IMR-90 (cell line): ENCODE results near the gene PLA2G4A. TPM values are rescaled to one million over a fixed set of nuclear protein-coding genes. Genes with fewer than 3 reads are reported as not detected.

ENCODE experiments used
- ATAC-seq: fragments of 200-7000 bp; cut with Tn5 transposase; 2 replicates; pipeline ENCODE4 v1.9.1; 2020; ENCODE audit warnings: low read depth, mild to moderate bottlenecking, moderate library complexity
- BruUV-seq: library from RNA; stranded (reverse); fragments of 400-500 nt; replicated peaks from 2 replicates; lab custom pipeline; 2021; lab: Mats Ljungman, UMichigan
- CTCF ChIA-PET: fragments of 300-600 bp; formaldehyde crosslinking; extraction: SDS; loops from one replicate; lab custom pipeline; 2021; ENCODE audit warnings: antibody characterized with exemption; lab: Yijun Ruan, JAX
- POLR2A ChIA-PET: fragments of 300-600 bp; sonication (Branson Sonifier 250); formaldehyde crosslinking; loops from one replicate; lab custom pipeline; 2022; ENCODE audit warnings: antibody characterized with exemption; ENCODE audit not compliant: unreplicated experiment; lab: Charles Lee
- DNase-seq: peaks from one replicate; pipeline ENCODE4 v3.0.0; 2013
- H2AFZ ChIP-seq: replicated peaks from 2 replicates; pipeline ENCODE3; 2013; ENCODE audit warnings: low read length, mild to moderate bottlenecking; ENCODE audit not compliant: poor library complexity
- H2AK5ac ChIP-seq: 2 replicates; pipeline ENCODE4 v1.6.1; 2013; ENCODE audit warnings: low read depth, low read length, inconsistent platforms
- H2AK9ac ChIP-seq: replicated peaks from 2 replicates; pipeline ENCODE3; 2013; ENCODE audit warnings: mild to moderate bottlenecking, low read depth, low read length, moderate library complexity; ENCODE audit not compliant: poor library complexity
- H2BK120ac ChIP-seq: 2 replicates; pipeline ENCODE4 v1.6.1; 2013; ENCODE audit warnings: low read depth, low read length, inconsistent platforms
- H2BK15ac ChIP-seq: 3 replicates; pipeline ENCODE4 v1.6.1; 2013; ENCODE audit warnings: low read depth, low read length, inconsistent platforms
- H2BK20ac ChIP-seq: 2 replicates; pipeline ENCODE4 v1.6.1; 2013; ENCODE audit warnings: low read depth, mild to moderate bottlenecking, inconsistent platforms, low read length, moderate library complexity
- H2BK5ac ChIP-seq: 2 replicates; pipeline ENCODE4 v1.6.1; 2013; ENCODE audit warnings: mild to moderate bottlenecking, low read depth, low read length, inconsistent platforms; ENCODE audit not compliant: poor library complexity, severe bottlenecking
- H3K14ac ChIP-seq: replicated peaks from 2 replicates; pipeline ENCODE4 v1.6.1; 2013; ENCODE audit warnings: low read depth, low read length, inconsistent platforms
- H3K18ac ChIP-seq: 2 replicates; pipeline ENCODE4 v1.6.1; 2013; ENCODE audit warnings: low read depth, low read length, control low read depth
- H3K23ac ChIP-seq: 2 replicates; pipeline ENCODE4 v1.6.1; 2013; ENCODE audit warnings: low read depth, low read length, inconsistent platforms
- H3K27ac ChIP-seq: 2 replicates; pipeline ENCODE4 v1.5.1; 2013; ENCODE audit warnings: mild to moderate bottlenecking, control low read depth, low read length; ENCODE audit not compliant: insufficient read depth
- H3K27me3 ChIP-seq: 2 replicates; pipeline ENCODE4 v1.6.1; 2013; ENCODE audit warnings: low read length; ENCODE audit not compliant: control insufficient read depth, insufficient read depth
- H3K36me3 ChIP-seq: 2 replicates; pipeline ENCODE4 v1.6.1; 2013; ENCODE audit warnings: low read length, mixed read lengths; ENCODE audit not compliant: control insufficient read depth, insufficient read depth
- H3K4ac ChIP-seq: 2 replicates; pipeline ENCODE4 v1.6.1; 2013; ENCODE audit warnings: low read depth, low read length, inconsistent platforms
- H3K4me1 ChIP-seq: 2 replicates; pipeline ENCODE4 v1.6.1; 2013; ENCODE audit warnings: low read length, mixed read lengths; ENCODE audit not compliant: control insufficient read depth, insufficient read depth
- H3K4me2 ChIP-seq: 2 replicates; pipeline ENCODE4 v1.6.1; 2013; ENCODE audit warnings: low read depth, mild to moderate bottlenecking, control low read depth, low read length, moderate library complexity
- H3K4me3 ChIP-seq: 2 replicates; pipeline ENCODE4 v1.5.1; 2013; ENCODE audit warnings: low read depth, mild to moderate bottlenecking, control low read depth, low read length, moderate library complexity; ENCODE audit not compliant: insufficient read depth
- H3K56ac ChIP-seq: 2 replicates; pipeline ENCODE4 v1.6.1; 2013; ENCODE audit warnings: low read length, inconsistent platforms; ENCODE audit not compliant: insufficient read depth; ENCODE audit errors: extremely low read depth
- H3K79me1 ChIP-seq, 2 experiments: 2 replicates each; pipeline ENCODE4 v1.6.1; 2013; ENCODE audit warnings: low read length in 2 of 2, inconsistent platforms in 1 of 2, low read depth in 1 of 2
- H3K9ac ChIP-seq: 2 replicates; pipeline ENCODE4 v1.6.1; 2013; ENCODE audit warnings: low read depth, low read length, control low read depth
- H3K9me1 ChIP-seq: 2 replicates; pipeline ENCODE4 v1.6.1; 2013; ENCODE audit warnings: low read length, inconsistent platforms; ENCODE audit not compliant: insufficient read depth
- H3K9me3 ChIP-seq: 2 replicates; pipeline ENCODE4 v1.6.1; 2013; ENCODE audit warnings: low read length; ENCODE audit not compliant: control insufficient read depth, insufficient read depth
- H4K20me1 ChIP-seq: 2 replicates; pipeline ENCODE4 v1.6.1; 2013; ENCODE audit warnings: low read length, inconsistent platforms; ENCODE audit not compliant: insufficient read depth
- H4K5ac ChIP-seq: 2 replicates; pipeline ENCODE4 v1.6.1; 2013; ENCODE audit warnings: mild to moderate bottlenecking, low read depth, low read length, control low read depth
- H4K8ac ChIP-seq, 2 experiments: 2 replicates each; pipeline ENCODE4 v1.6.1; 2013; ENCODE audit warnings: low read depth in 2 of 2, low read length in 2 of 2, control low read depth in 1 of 2, inconsistent platforms in 1 of 2
- H4K91ac ChIP-seq: 2 replicates; pipeline ENCODE4 v1.6.1; 2013; ENCODE audit warnings: low read depth, low read length, inconsistent platforms; ENCODE audit not compliant: insufficient read depth
- MXI1 ChIP-seq: IDR thresholded peaks from 2 replicates; pipeline ENCODE4 v1.6.1; 2012; ENCODE audit warnings: low read depth, mild to moderate bottlenecking, low read length, moderate library complexity, borderline replicate concordance
- WGBS, 2 experiments: methylation state at CpG; one replicate each; pipeline versions ENCODE4 v1.1.5 to v1.1.7; 2013; ENCODE audit warnings: missing lambda C conversion rate in 2 of 2; ENCODE audit not compliant: insufficient read length in 1 of 2; ENCODE audit errors: extremely low coverage in 2 of 2; 5-methylcytosine and 5-hydroxymethylcytosine counted together
- dilution Hi-C: fragments of 300-500 bp; cut with HindIII; formaldehyde crosslinking; loops from one replicate; pipeline ENCODE4 v1.14.3; 2018; ENCODE audit warnings: low sequenced_read_pairs; ENCODE audit not compliant: unreplicated experiment
- in situ Hi-C: fragments of 300-500 bp; cut with MboI; formaldehyde crosslinking; loops from 3 replicates; pipeline ENCODE4 v1.14.3; 2019; ENCODE audit warnings: low sequenced_read_pairs, inconsistent platforms, mixed read lengths
- intact Hi-C: fragments of 100-400 bp; cut with micrococcal nuclease; formaldehyde crosslinking; loops from 2 replicates; pipeline ENCODE4 v1.10.0; 2022
- polyA plus RNA-seq, 3 experiments: library from polyadenylated mRNA; depleted of rRNA; stranded (reverse); fragments of >200 nt; gene quantifications; 2 replicates each; pipeline ENCODE4 v1.2.3, GENCODE V29; 2012; ENCODE audit warnings: low replicate concordance in 1 of 3
- total RNA-seq: library from RNA; depleted of rRNA; stranded (reverse); fragments of >200 nt; gene quantifications from 2 replicates; pipeline ENCODE4 v1.2.3, GENCODE V29; 2012

PLA2G4A gene
- total and polyA plus RNA-seq, 2 of the 4 experiments (the other 2 are of a cell fraction) = 1.6 to 3.8 TPM

- in situ Hi-C loops = no loop called here
- Histone ChIP-seq H3K27me3 (no peaks in the 10 kb centered on the region; the same call in 1 of the 2 replicates), H3K9me3 (no peaks in the 10 kb centered on the region), H3K4ac (no peak overlapping the region), H3K18ac (no peak overlapping the region), H4K5ac (no peak overlapping the region), H2AK9ac (no peak overlapping the region), H2BK15ac (no peak overlapping the region), H3K27ac (no peak overlapping the region), H4K20me1 (no peaks in the 10 kb centered on the region), H3K9ac (no peak overlapping the region), H3K56ac (no peak overlapping the region), H4K8ac (no peak overlapping the region), H3K36me3 (no peaks in the 10 kb centered on the region), H3K9me1 (no peaks in the 10 kb centered on the region), H2AK5ac (no peak overlapping the region), H3K14ac (no peak overlapping the region), H3K4me2 (no peak overlapping the region), H2BK5ac (no peak overlapping the region), H4K91ac (no peak overlapping the region), H3K4me1 (no peaks in the 10 kb centered on the region), H2BK20ac (no peak overlapping the region), H3K79me1 (no peaks in the 10 kb centered on the region), H3K4me3 (no peak overlapping the region), H2AFZ (no peak overlapping the region), H2BK120ac (no peak overlapping the region), H3K23ac (no peak overlapping the region)
- BruUV-seq = no TSS peak
- WGBS, 2 experiments = no CpG with 5 or more reads among the region's 1 CpG
- ChIA-PET POLR2A (no interaction called here), CTCF (interaction anchor here (0.6 kb wide), 1 partner anchor 1714 kb away, joined by 10 read pairs; no protein-coding TSS in a partner anchor)
- intact Hi-C loops = loop anchor here (5.0 kb wide), 1 partner anchor 170 kb away; no protein-coding TSS in a partner anchor
- DNase-seq (no peak), ATAC-seq (no peak)
- dilution Hi-C loops = no loop called here
- no peak for TF ChIP-seq MXI1
Observed at GRCh38 chr1:186811892-186812291, 16.9 kb upstream of the PLA2G4A start.
